GM23338 (cell line): ENCODE measurements around the gene CRNKL1.

Experiments used
- CREB1 ChIP-seq: fragments of 250-450 bp; sonication (Bioruptor Pico); IDR thresholded peaks from 2 replicates; pipeline ENCODE4 v1.5.0; 2020; ENCODE audit warnings: low read depth, mild to moderate bottlenecking, moderate library complexity
- EZH2 ChIP-seq: fragments of 200-600 bp; sonication (generic); IDR thresholded peaks from one replicate; pipeline ENCODE4 v1.8.0; 2017; ENCODE audit warnings: antibody characterized with exemption, mild to moderate bottlenecking, low read depth; ENCODE audit not compliant: unreplicated experiment
- EZH2phosphoT487 ChIP-seq: fragments of 200-600 bp; sonication (generic); IDR thresholded peaks from one replicate; pipeline ENCODE4 v1.8.1; 2018; ENCODE audit warnings: antibody characterized with exemption; ENCODE audit not compliant: unreplicated experiment
- JUNB ChIP-seq: IDR thresholded peaks from one replicate; pipeline ENCODE4 v1.6.1; 2016; ENCODE audit warnings: antibody characterized with exemption; ENCODE audit not compliant: unreplicated experiment
- NANOG ChIP-seq: IDR thresholded peaks from 2 replicates; pipeline ENCODE4 v1.6.1; 2016; ENCODE audit warnings: antibody characterized with exemption, borderline replicate concordance
- POLR2AphosphoS5 ChIP-seq: IDR thresholded peaks from 2 replicates; pipeline ENCODE4 v1.6.1; 2016; ENCODE audit warnings: antibody characterized with exemption, low read depth
- ZNF331 ChIP-seq: fragments of 250-450 bp; sonication (Bioruptor Pico); IDR thresholded peaks from 2 replicates; pipeline ENCODE4 v1.5.0; 2020; ENCODE audit warnings: low read depth, mild to moderate bottlenecking, moderate library complexity
- TF ChIP-seq, protein P1 (sequence below), 2 experiments: fragments of 200-600 bp in 1 of 2; sonication (generic) in 1 of 2; conservative IDR thresholded peaks; 2 replicates each; pipeline versions ENCODE4 v1.5.1 to v1.6.1; 2016 to 2017; ENCODE audit warnings: antibody characterized with exemption in 2 of 2, low read depth in 2 of 2, mild to moderate bottlenecking in 2 of 2, moderate library complexity in 1 of 2
- TF ChIP-seq, protein P2 (sequence below): IDR thresholded peaks from one replicate; pipeline ENCODE4 v1.6.1; 2018; ENCODE audit warnings: antibody characterized with exemption; ENCODE audit not compliant: unreplicated experiment
- TF ChIP-seq, protein P3 (sequence below): IDR thresholded peaks from 2 replicates; pipeline ENCODE4 v1.6.1; 2016; ENCODE audit warnings: antibody characterized with exemption

DNA sequence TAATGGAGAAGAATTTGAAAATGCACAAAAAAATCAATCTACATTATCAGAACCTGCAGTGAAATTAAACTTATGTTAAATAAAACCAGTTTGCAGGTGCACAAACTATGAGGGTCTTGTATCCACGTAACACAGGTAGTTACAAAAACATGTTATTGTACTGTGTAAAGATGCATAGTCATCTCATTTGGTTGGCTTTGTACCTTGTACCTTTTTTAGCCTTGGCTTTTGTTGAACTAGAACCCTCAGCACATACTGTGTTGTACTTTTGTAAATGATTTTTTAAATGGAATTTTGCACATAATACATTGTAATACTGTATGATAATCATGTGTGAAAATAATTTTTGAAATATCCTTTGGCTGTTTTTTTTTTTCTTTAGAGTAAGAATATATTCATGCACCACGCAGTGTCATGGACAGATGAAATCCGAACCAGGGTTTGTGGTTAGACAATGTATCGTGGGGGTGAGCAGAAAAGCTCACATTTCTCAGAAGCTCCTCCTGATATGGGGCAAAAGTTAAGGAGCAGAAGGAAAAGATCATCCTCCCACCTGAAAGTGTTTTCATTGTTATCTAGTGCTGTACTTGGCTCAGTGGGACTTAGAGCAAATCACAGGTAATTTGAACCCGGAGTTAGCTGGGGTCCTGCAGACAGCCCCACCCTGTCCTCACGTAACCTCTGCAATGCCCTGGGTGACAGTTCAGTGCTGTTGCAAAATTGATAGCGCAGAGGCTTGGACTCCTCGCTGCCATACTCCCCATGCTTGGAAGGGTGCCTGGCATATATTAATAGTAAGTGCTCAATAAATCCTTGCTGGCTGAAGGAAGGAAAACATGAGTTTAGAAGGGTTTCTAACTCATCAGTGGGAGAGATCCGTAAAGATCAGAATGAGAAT lies 49.9 kb downstream of the CRNKL1 start:
- TF ChIP-seq, protein P1, sequence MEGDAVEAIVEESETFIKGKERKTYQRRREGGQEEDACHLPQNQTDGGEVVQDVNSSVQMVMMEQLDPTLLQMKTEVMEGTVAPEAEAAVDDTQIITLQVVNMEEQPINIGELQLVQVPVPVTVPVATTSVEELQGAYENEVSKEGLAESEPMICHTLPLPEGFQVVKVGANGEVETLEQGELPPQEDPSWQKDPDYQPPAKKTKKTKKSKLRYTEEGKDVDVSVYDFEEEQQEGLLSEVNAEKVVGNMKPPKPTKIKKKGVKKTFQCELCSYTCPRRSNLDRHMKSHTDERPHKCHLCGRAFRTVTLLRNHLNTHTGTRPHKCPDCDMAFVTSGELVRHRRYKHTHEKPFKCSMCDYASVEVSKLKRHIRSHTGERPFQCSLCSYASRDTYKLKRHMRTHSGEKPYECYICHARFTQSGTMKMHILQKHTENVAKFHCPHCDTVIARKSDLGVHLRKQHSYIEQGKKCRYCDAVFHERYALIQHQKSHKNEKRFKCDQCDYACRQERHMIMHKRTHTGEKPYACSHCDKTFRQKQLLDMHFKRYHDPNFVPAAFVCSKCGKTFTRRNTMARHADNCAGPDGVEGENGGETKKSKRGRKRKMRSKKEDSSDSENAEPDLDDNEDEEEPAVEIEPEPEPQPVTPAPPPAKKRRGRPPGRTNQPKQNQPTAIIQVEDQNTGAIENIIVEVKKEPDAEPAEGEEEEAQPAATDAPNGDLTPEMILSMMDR (conservative IDR thresholded peaks at IDR 0.05; ENCODE audit: low read depth in 2 of 2): no peak
- TF ChIP-seq, protein P2, sequence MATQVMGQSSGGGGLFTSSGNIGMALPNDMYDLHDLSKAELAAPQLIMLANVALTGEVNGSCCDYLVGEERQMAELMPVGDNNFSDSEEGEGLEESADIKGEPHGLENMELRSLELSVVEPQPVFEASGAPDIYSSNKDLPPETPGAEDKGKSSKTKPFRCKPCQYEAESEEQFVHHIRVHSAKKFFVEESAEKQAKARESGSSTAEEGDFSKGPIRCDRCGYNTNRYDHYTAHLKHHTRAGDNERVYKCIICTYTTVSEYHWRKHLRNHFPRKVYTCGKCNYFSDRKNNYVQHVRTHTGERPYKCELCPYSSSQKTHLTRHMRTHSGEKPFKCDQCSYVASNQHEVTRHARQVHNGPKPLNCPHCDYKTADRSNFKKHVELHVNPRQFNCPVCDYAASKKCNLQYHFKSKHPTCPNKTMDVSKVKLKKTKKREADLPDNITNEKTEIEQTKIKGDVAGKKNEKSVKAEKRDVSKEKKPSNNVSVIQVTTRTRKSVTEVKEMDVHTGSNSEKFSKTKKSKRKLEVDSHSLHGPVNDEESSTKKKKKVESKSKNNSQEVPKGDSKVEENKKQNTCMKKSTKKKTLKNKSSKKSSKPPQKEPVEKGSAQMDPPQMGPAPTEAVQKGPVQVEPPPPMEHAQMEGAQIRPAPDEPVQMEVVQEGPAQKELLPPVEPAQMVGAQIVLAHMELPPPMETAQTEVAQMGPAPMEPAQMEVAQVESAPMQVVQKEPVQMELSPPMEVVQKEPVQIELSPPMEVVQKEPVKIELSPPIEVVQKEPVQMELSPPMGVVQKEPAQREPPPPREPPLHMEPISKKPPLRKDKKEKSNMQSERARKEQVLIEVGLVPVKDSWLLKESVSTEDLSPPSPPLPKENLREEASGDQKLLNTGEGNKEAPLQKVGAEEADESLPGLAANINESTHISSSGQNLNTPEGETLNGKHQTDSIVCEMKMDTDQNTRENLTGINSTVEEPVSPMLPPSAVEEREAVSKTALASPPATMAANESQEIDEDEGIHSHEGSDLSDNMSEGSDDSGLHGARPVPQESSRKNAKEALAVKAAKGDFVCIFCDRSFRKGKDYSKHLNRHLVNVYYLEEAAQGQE: no peak
- no peak for TF ChIP-seq EZH2
- TF ChIP-seq EZH2phosphoT487: no peak
- no peak for TF ChIP-seq NANOG
- TF ChIP-seq JUNB: no peak
- TF ChIP-seq POLR2AphosphoS5: no peak
- no peak for TF ChIP-seq CREB1
- TF ChIP-seq, protein P3, sequence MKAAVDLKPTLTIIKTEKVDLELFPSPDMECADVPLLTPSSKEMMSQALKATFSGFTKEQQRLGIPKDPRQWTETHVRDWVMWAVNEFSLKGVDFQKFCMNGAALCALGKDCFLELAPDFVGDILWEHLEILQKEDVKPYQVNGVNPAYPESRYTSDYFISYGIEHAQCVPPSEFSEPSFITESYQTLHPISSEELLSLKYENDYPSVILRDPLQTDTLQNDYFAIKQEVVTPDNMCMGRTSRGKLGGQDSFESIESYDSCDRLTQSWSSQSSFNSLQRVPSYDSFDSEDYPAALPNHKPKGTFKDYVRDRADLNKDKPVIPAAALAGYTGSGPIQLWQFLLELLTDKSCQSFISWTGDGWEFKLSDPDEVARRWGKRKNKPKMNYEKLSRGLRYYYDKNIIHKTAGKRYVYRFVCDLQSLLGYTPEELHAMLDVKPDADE: no peak
- TF ChIP-seq ZNF331: no peak
